ENCODE measurements around the gene JARID2.

JARID2 gene

GRCh38 chr6:15259766-15260098 is 13.9 kb downstream of the JARID2 start:
- TF ChIP-seq, protein P1, sequence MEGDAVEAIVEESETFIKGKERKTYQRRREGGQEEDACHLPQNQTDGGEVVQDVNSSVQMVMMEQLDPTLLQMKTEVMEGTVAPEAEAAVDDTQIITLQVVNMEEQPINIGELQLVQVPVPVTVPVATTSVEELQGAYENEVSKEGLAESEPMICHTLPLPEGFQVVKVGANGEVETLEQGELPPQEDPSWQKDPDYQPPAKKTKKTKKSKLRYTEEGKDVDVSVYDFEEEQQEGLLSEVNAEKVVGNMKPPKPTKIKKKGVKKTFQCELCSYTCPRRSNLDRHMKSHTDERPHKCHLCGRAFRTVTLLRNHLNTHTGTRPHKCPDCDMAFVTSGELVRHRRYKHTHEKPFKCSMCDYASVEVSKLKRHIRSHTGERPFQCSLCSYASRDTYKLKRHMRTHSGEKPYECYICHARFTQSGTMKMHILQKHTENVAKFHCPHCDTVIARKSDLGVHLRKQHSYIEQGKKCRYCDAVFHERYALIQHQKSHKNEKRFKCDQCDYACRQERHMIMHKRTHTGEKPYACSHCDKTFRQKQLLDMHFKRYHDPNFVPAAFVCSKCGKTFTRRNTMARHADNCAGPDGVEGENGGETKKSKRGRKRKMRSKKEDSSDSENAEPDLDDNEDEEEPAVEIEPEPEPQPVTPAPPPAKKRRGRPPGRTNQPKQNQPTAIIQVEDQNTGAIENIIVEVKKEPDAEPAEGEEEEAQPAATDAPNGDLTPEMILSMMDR (conservative IDR thresholded peaks at IDR 0.05; ENCODE audit: low read depth, low read length), result no peak
- no peak overlapping the region for H3K4me3 ChIP-seq (ENCODE audit: low read length)
- DNase-seq (ENCODE audit: low read depth), result no peak

DNA sequence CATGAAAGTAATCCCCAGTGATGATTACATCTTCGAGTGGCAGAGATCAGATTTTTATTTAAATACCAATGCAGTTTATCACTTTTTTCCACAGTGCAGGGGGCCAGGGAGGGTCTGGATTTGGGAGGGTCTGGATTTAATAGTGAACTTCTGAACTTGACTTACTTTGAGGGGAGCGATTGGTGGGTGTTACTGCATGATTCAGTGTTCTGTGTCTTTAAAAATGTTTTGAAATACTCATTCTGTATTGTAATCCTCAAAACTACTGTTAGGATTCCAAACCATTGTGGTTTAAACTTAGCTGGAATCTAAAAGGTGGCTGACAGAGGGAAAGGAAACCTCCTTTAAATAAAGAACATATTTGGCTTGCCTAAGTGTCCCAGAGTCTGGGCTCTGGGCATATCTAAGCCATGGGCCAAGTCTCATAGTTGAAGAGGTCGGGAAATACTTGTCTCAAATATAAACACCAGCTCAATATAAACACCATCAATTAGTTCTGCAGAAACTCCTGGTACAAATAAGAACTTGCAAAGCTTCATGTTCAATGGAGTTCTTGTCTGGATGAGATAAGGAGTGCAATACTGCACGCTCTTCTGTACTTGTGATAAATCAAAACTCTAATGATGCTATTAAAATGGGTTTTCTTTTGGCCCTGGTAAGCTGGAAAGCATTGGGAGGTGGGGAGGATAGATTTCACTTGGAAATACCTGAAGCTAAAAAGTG is 14.4 kb downstream of the JARID2 start:
- no peak for DNase-seq (ENCODE audit: low read depth)
- TF ChIP-seq, protein P1 (conservative IDR thresholded peaks at IDR 0.05; ENCODE audit: low read depth, low read length), result no peak
- H3K4me3 ChIP-seq (ENCODE audit: low read length), result no peak overlapping the region

DNA sequence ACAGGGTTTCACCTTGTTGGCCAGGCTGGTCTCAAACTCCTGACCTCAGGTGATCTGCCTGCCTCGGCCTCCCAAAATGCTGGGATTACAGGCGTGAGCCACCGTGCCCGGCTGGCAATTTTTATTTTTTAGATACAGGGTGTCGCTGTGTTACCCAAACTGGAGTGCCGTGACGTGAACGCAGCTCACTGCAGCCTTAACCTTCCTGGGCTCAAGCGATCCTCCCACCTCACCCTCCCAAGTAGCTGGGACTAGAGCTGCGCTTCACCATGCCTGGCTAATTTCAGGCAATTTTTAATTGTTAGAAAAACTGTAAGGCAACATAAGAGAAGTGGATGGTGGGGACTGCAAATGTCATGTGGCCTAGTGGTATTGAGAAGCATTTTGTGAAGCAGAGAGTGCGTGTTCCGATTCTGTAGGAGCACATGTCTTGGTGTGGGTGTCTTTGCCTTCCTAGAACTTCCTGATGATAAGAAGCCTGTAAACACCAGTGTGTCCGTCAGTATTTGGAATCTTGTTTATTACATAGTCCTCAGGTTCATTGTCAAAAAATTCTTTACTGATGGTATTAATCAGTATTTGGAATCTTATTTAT is 18.0 kb downstream of the JARID2 start:
- H3K4me3 ChIP-seq (ENCODE audit: low read length), result no peak overlapping the region
- no peak for DNase-seq (ENCODE audit: low read depth)
- TF ChIP-seq, protein P1 (conservative IDR thresholded peaks at IDR 0.05; ENCODE audit: low read depth, low read length), result no peak

- DNase-seq (ENCODE audit: low read depth), result no peak
- TF ChIP-seq, protein P1 (conservative IDR thresholded peaks at IDR 0.05; ENCODE audit: low read depth, low read length), result no peak
- H3K4me3 ChIP-seq (ENCODE audit: low read length), result no peak overlapping the region
Observed at GRCh38 chr6:15264412-15264811, 18.5 kb downstream of the JARID2 start.

GRCh38 chr6:15264902-15265761 is 19.3 kb downstream of the JARID2 start:
- H3K4me3 ChIP-seq (ENCODE audit: low read length), result no peak overlapping the region
- TF ChIP-seq, protein P1 (conservative IDR thresholded peaks at IDR 0.05; ENCODE audit: low read depth, low read length), result no peak
- DNase-seq (ENCODE audit: low read depth), result no peak

DNA sequence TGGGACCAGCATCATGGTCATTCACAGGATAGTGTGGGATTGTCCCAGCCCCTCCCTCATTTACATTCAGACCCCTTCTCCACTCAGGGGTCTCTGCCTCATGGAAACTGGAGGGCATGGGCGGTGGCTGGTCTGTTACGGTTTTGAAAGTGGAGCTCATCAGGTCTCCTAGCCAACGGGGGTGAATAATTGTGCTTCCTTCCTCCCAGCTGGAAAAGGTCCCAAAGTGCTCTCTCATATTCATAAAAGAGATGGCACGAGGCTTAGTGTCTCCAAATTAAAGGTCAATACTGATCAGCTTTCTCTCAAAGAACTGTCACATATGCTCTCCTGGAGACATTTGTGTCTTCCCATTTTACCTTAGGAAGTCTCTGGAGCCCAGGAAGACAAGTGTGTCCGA is 19.9 kb downstream of the JARID2 start:
- DNase-seq (ENCODE audit: low read depth), result no peak
- no peak overlapping the region for H3K4me3 ChIP-seq (ENCODE audit: low read length)
- TF ChIP-seq, protein P1 (conservative IDR thresholded peaks at IDR 0.05; ENCODE audit: low read depth, low read length), result no peak
